ENCODE measurements around the gene TGFB2. TPM values are rescaled to one million over a fixed set of nuclear protein-coding genes. Genes with fewer than 3 reads are reported as not detected.
"Not testable (repeated sequence)": the region's sequence is repeated elsewhere in the genome, so short reads cannot be mapped to it uniquely, and the experiment has no call there.

TGFB2 gene
- total and polyA plus RNA-seq, 10 donors, result 0.24 to 5.5 (median 2.1) TPM

- H3K4me3 ChIP-seq, result no peak overlapping the region
- WGBS, 5 donors, result 95 to 97% (median 96%) methylated on average over 3 of the region's 3 CpGs
- DNase-seq, result no peak
- no peaks in the 10 kb centered on the region for H3K4me1 ChIP-seq
- H3K27ac ChIP-seq, result no peak overlapping the region
- H3K36me3 ChIP-seq, result peaks cover 0 to 61% (median 5%) of the 10 kb centered on the region in 6 donors
- H3K27me3 ChIP-seq (replicated peaks in 1 of 7), result no peaks in the 10 kb centered on the region
- intact Hi-C loops (cut with DNase I; ENCODE audit: low total_unique reads), result no loop called here
- no peaks in the 10 kb centered on the region for H3K9me3 ChIP-seq
- TF ChIP-seq POLR2A (IDR thresholded peaks at IDR 0.05), result no peak
- no peak for TF ChIP-seq POLR2AphosphoS5 (IDR thresholded peaks at IDR 0.05)
- TF ChIP-seq CTCF (IDR thresholded peaks at IDR 0.05 in 8 of 11, conservative IDR thresholded peaks at IDR 0.05 in 3 of 11), result no peak
These were observed 30.8 kb upstream of the TGFB2 start for GRCh38 chr1:218314316-218314715.

GRCh38 chr1:218315638-218316037 lies 29.5 kb upstream of the TGFB2 start:
- DNase-seq, result no peak
- TF ChIP-seq POLR2A (IDR thresholded peaks at IDR 0.05), result no peak
- no peak for TF ChIP-seq CTCF (IDR thresholded peaks at IDR 0.05 in 8 of 11, conservative IDR thresholded peaks at IDR 0.05 in 3 of 11)
- no peak for TF ChIP-seq POLR2AphosphoS5 (IDR thresholded peaks at IDR 0.05)
- Histone ChIP-seq H3K36me3 (peaks cover 0 to 56% (median 6%) of the 10 kb centered on the region in 6 donors), H3K4me3 (no peak overlapping the region), H3K27ac (no peak overlapping the region), H3K4me1 (no peaks in the 10 kb centered on the region), H3K27me3 (replicated peaks in 1 of 7) (no peaks in the 10 kb centered on the region), H3K9me3 (no peaks in the 10 kb centered on the region)
- intact Hi-C loops (cut with DNase I; ENCODE audit: low total_unique reads), result no loop called here
- 96 to 98% (median 97%) methylated on average over 4 of the region's 4 CpGs for WGBS, 5 donors

GRCh38 chr1:218317061-218317460 lies 28.1 kb upstream of the TGFB2 start:
- H3K4me3 ChIP-seq, result no peak overlapping the region
- H3K4me1 ChIP-seq, result no peaks in the 10 kb centered on the region
- H3K27ac ChIP-seq, result no peak overlapping the region
- DNase-seq, result no peak
- TF ChIP-seq POLR2AphosphoS5 (IDR thresholded peaks at IDR 0.05), result no peak
- no peak for TF ChIP-seq POLR2A (IDR thresholded peaks at IDR 0.05)
- TF ChIP-seq CTCF (IDR thresholded peaks at IDR 0.05 in 8 of 11, conservative IDR thresholded peaks at IDR 0.05 in 3 of 11), result no peak
- no peaks in the 10 kb centered on the region for H3K27me3 ChIP-seq (replicated peaks in 1 of 7)
- WGBS, 5 donors, result 69 to 88% (median 82%) methylated on average over 5 of the region's 5 CpGs
- intact Hi-C loops (cut with DNase I; ENCODE audit: low total_unique reads), result no loop called here
- H3K36me3 ChIP-seq, result peaks cover 0 to 46% (median 2%) of the 10 kb centered on the region in 6 donors
- H3K9me3 ChIP-seq, result no peaks in the 10 kb centered on the region

- DNase-seq; H3K27me3 ChIP-seq (replicated peaks in 1 of 7); H3K4me1 ChIP-seq; H3K4me3 ChIP-seq; H3K9me3 ChIP-seq; H3K27ac ChIP-seq; intact Hi-C loops (cut with DNase I; ENCODE audit: low total_unique reads): not testable (repeated sequence)
- peaks cover 0 to 58% (median 23%) of the 10 kb centered on the region in 6 donors for H3K36me3 ChIP-seq
- 97 to 100% (median 97%) methylated on average over 1 to 3 of the region's 3 CpGs for WGBS, 5 donors
These were observed 25.0 kb upstream of the TGFB2 start for GRCh38 chr1:218320182-218320581.

GRCh38 chr1:218322762-218323161 lies 22.4 kb upstream of the TGFB2 start:
- intact Hi-C loops (cut with DNase I; ENCODE audit: low total_unique reads), result no loop called here

More at GRCh38 chr1:218322762-218323161, 22.4 kb upstream of the TGFB2 start:
- TF ChIP-seq CTCF (IDR thresholded peaks at IDR 0.05 in 8 of 11, conservative IDR thresholded peaks at IDR 0.05 in 3 of 11) (no peak), POLR2A (IDR thresholded peaks at IDR 0.05) (no peak), POLR2AphosphoS5 (IDR thresholded peaks at IDR 0.05) (no peak)
- no peak overlapping the region for H3K27ac ChIP-seq
- H3K4me1 ChIP-seq, result no peaks in the 10 kb centered on the region
- WGBS, 5 donors, result 94 to 98% (median 95%) methylated on average over 17 of the region's 17 CpGs
- peaks cover 0 to 63% (median 23%) of the 10 kb centered on the region in 6 donors for H3K36me3 ChIP-seq
- H3K9me3 ChIP-seq, result no peaks in the 10 kb centered on the region
- no peak for DNase-seq
- no peaks in the 10 kb centered on the region for H3K27me3 ChIP-seq (replicated peaks in 1 of 7)
- no peak overlapping the region for H3K4me3 ChIP-seq
